ENCODE measurements around the gene HJURP.

- TF ChIP-seq, protein P1, sequence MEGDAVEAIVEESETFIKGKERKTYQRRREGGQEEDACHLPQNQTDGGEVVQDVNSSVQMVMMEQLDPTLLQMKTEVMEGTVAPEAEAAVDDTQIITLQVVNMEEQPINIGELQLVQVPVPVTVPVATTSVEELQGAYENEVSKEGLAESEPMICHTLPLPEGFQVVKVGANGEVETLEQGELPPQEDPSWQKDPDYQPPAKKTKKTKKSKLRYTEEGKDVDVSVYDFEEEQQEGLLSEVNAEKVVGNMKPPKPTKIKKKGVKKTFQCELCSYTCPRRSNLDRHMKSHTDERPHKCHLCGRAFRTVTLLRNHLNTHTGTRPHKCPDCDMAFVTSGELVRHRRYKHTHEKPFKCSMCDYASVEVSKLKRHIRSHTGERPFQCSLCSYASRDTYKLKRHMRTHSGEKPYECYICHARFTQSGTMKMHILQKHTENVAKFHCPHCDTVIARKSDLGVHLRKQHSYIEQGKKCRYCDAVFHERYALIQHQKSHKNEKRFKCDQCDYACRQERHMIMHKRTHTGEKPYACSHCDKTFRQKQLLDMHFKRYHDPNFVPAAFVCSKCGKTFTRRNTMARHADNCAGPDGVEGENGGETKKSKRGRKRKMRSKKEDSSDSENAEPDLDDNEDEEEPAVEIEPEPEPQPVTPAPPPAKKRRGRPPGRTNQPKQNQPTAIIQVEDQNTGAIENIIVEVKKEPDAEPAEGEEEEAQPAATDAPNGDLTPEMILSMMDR (IDR thresholded peaks at IDR 0.05), result no peak
- TF ChIP-seq POLR2A (IDR thresholded peaks at IDR 0.05), result no peak
Observed at GRCh38 chr2:233844064-233844807, 10.1 kb downstream of the HJURP start.
